K562 (cell line): ENCODE measurements around the gene ACBD6. TPM values are rescaled to one million over a fixed set of nuclear protein-coding genes. Genes with fewer than 3 reads are reported as not detected.

Experiments used
- ATAC-seq: fragments of 200-7000 bp; cut with Tn5 transposase; 3 replicates; pipeline ENCODE4 v1.9.1; 2020; ENCODE audit warnings: moderate library complexity
- BruUV-seq: library from RNA; stranded (reverse); fragments of 400-500 nt; replicated peaks from 2 replicates; lab custom pipeline; 2021; lab: Mats Ljungman, UMichigan
- CTCF ChIA-PET: fragments of 300-600 bp; formaldehyde crosslinking; extraction: SDS; loops from one replicate; lab custom pipeline; 2021; ENCODE audit warnings: low intra/inter-chr PET ratio; lab: Yijun Ruan, JAX
- POLR2A ChIA-PET: fragments of 300-600, 350-650 bp; sonication (Branson Sonifier 250); formaldehyde crosslinking; extraction: SDS; loops from one replicate; lab custom pipeline; 2021; ENCODE audit warnings: antibody characterized with exemption, inconsistent platforms; lab: Yijun Ruan, JAX
- DNase-seq, 4 experiments: peaks; one replicate each; pipeline versions ENCODE4 v3.0.0 to v3.0.0-alpha.2; 2011 to 2018; ENCODE audit warnings: low spot score in 3 of 4, mixed read lengths in 3 of 4; ENCODE audit errors: extremely low read depth in 1 of 4
- FAIRE-seq: peaks from 2 replicates; lab custom pipeline; 2011; peaks lifted over from hg19 to GRCh38; lab: Jason Lieb, UNC
- H2AFZ ChIP-seq: 2 replicates; pipeline ENCODE4 v1.6.0; 2011; ENCODE audit warnings: low read depth, low read length, control low read depth, inconsistent platforms
- H3K27ac ChIP-seq: fragments of 200-600 bp; 3 replicates; pipeline ENCODE4 v1.8.0; 2011; ENCODE audit warnings: low read depth, mild to moderate bottlenecking, control low read depth, inconsistent platforms, low read length, moderate library complexity, mixed read lengths; ENCODE audit errors: extremely low read depth
- H3K27me3 ChIP-seq, 2 experiments: fragments of 300-600 bp in 1 of 2; 2 replicates in 1 of 2; 3 replicates in 1 of 2; pipeline versions ENCODE4 v1.6.0 to v1.8.0; 2011; ENCODE audit warnings: inconsistent platforms in 2 of 2, low read length in 2 of 2, mild to moderate bottlenecking in 1 of 2, mixed read lengths in 1 of 2, moderate library complexity in 1 of 2; ENCODE audit not compliant: control insufficient read depth in 2 of 2, insufficient read depth in 2 of 2
- H3K36me3 ChIP-seq: fragments of 300-600 bp; 3 replicates; pipeline ENCODE4 v1.8.0; 2011; ENCODE audit warnings: mild to moderate bottlenecking, low read length, inconsistent platforms; ENCODE audit not compliant: control insufficient read depth, insufficient read depth
- H3K4me1 ChIP-seq, 2 experiments: fragments of 200-600 bp in 1 of 2; replicated peaks in 1 of 2; 2 replicates in 1 of 2; 3 replicates in 1 of 2; pipeline versions ENCODE4 v1.5.1 to v1.8.0; 2011; ENCODE audit warnings: inconsistent platforms in 2 of 2, low read length in 2 of 2, mild to moderate bottlenecking in 1 of 2, mixed read lengths in 1 of 2, moderate library complexity in 1 of 2; ENCODE audit not compliant: control insufficient read depth in 2 of 2, insufficient read depth in 2 of 2
- H3K4me2 ChIP-seq: 2 replicates; pipeline ENCODE4 v1.6.1; 2011; ENCODE audit warnings: low read length, control low read depth, inconsistent platforms, mixed read lengths; ENCODE audit not compliant: insufficient read depth
- H3K4me3 ChIP-seq: fragments of 200-600 bp; sonication (generic), shearing (Covaris generic); 2 replicates; pipeline ENCODE4 v1.5.1; 2016; ENCODE audit warnings: control low read depth, inconsistent platforms
- H3K79me2 ChIP-seq: fragments of 200-600 bp; 3 replicates; pipeline ENCODE4 v1.8.0; 2011; ENCODE audit warnings: low read length, inconsistent platforms; ENCODE audit not compliant: control insufficient read depth, insufficient read depth
- H3K9ac ChIP-seq, 2 experiments: 2 replicates each; pipeline versions ENCODE4 v1.6.0 to v1.6.1; 2011; ENCODE audit warnings: low read depth in 2 of 2, low read length in 2 of 2, control low read depth in 1 of 2, inconsistent platforms in 1 of 2, mild to moderate bottlenecking in 1 of 2, mixed read lengths in 1 of 2; ENCODE audit not compliant: insufficient read depth in 1 of 2
- H3K9me1 ChIP-seq: one replicate; pipeline ENCODE4 v1.6.0; 2011; ENCODE audit warnings: inconsistent platforms, mild to moderate bottlenecking, low read length, moderate library complexity; ENCODE audit not compliant: control insufficient read depth, insufficient read depth
- H3K9me3 ChIP-seq: replicated peaks from 2 replicates; pipeline ENCODE4 v1.5.1; 2011; ENCODE audit warnings: low read depth, low read length, inconsistent platforms; ENCODE audit not compliant: control insufficient read depth, insufficient read depth
- H4K20me1 ChIP-seq: replicated peaks from 2 replicates; pipeline ENCODE4 v1.6.1; 2011; ENCODE audit warnings: low read length, inconsistent platforms, mixed read lengths; ENCODE audit not compliant: control insufficient read depth, insufficient read depth
- BCL6 ChIP-seq: fragments of 250-450 bp; sonication (Bioruptor Pico); IDR thresholded peaks from 2 replicates; pipeline ENCODE4 v1.4.0; 2020
- CBFB ChIP-seq: sonication (generic); formaldehyde crosslinking; IDR thresholded peaks from 2 replicates; pipeline ENCODE4 v1.4.0; 2020; ENCODE audit warnings: mild to moderate bottlenecking, missing genetic modification reagents
- FOXA1 ChIP-seq: fragments of 450-650 bp; IDR thresholded peaks from 2 replicates; pipeline ENCODE4 v1.6.1; 2016; ENCODE audit warnings: mild to moderate bottlenecking, borderline replicate concordance
- TAF9B ChIP-seq: fragments of 450-650 bp; IDR thresholded peaks from 2 replicates; pipeline ENCODE4 v1.6.1; 2018; ENCODE audit warnings: mild to moderate bottlenecking; ENCODE audit not compliant: partially characterized antibody
- TAL1 ChIP-seq: fragments of 450-650 bp; IDR thresholded peaks from 2 replicates; pipeline ENCODE4 v1.6.1; 2016; ENCODE audit warnings: mild to moderate bottlenecking
- ZNF3 ChIP-seq: fragments of 250-450 bp; sonication (Bioruptor Pico); IDR thresholded peaks from 2 replicates; pipeline ENCODE4 v1.5.0; 2021; ENCODE audit warnings: mild to moderate bottlenecking, moderate library complexity
- WGBS: fragments of 100-300 bp; shearing (Covaris generic); methylation state at CpG from one replicate; pipeline ENCODE4 v1.1.6; 2016; ENCODE audit warnings: low coverage, mixed read lengths; ENCODE audit not compliant: insufficient coverage; ENCODE audit errors: missing lambda C conversion rate; 5-methylcytosine and 5-hydroxymethylcytosine counted together
- in situ Hi-C: fragments of 300-500 bp; cut with MboI; formaldehyde crosslinking; loops from 4 replicates; pipeline ENCODE4 v1.15.0; 2018; ENCODE audit warnings: inconsistent platforms, mixed read lengths
- intact Hi-C: fragments of 100-400 bp; cut with micrococcal nuclease; formaldehyde crosslinking; loops from 2 replicates; pipeline ENCODE4 v1.14.2; 2022
- polyA plus RNA-seq, 8 experiments: library from polyadenylated mRNA; depleted of rRNA in 4 of 8; stranded (reverse) in 5 of 8; unstranded in 3 of 8; fragments of >200 nt; fragmentation: Nextera tagmentation in 2 of 8; fragmentation: Illumina TruSeq in 1 of 8; extraction: Ambion mirVana in 2 of 8; extraction: Trizol in 1 of 8; gene quantifications; 2 replicates each; pipeline versions ENCODE4 v1.2.1 to v1.2.3, GENCODE V29; 2011 to 2014; ENCODE audit warnings: inconsistent platforms in 1 of 8, missing spikeins in 1 of 8
- total RNA-seq, 7 experiments: library from RNA; depleted of rRNA in 6 of 7; stranded (reverse); fragments of >200 nt in 6 of 7; fragmentation: Illumina TruSeq in 2 of 7; extraction: Trizol in 2 of 7; gene quantifications; 2 replicates each; pipeline versions ENCODE4 v1.2.1 to v1.2.3, GENCODE V29; 2011 to 2021; ENCODE audit warnings: low replicate concordance in 1 of 7
- TF ChIP-seq, protein P1 (sequence below): sonication (generic); formaldehyde crosslinking; IDR thresholded peaks from 2 replicates; pipeline ENCODE4 v1.4.0; 2020; ENCODE audit warnings: mild to moderate bottlenecking, missing genetic modification reagents

ACBD6 gene
- total and polyA plus RNA-seq, 9 of the 15 experiments (the other 6 are each of a cell fraction or from before 2014, with no cell fraction given), result 16.9 to 107 (median 77.7) TPM

DNA sequence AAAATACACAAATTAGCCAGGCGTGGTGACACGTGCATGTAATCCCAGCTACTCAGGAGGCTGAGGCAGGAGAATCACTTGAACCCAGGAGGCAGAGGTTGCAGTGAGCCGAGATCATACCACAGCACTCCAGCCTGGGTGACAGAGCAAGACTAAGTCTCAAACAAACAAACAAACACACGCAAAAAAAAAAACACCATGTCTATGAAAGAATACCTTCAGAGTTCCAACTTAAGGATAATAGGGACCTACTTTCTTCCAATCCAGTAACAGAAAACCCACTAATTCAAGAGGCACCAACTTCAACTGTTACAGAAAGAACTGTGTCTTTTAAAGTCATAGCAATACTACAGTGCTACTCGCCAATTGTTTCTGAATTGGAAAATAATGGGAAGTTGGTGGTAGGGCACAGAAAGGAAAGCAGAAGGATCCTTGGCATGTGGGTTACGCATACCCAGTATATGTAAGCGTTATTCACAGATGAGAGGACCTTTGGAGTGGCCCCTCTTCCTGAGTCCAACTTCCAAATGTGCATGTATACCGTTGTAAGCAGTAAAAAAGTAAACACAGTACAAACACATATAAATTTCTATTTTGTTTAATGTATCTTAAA, 87.0 kb downstream of the ACBD6 start:
- Histone ChIP-seq H3K9me3 (no peaks in the 10 kb centered on the region; the same call in 1 of the 2 replicates), H3K4me1 (no peaks in the 10 kb centered on the region), H3K4me3 (no peak overlapping the region), H3K27ac (no peak overlapping the region), H3K27me3 (no peaks in the 10 kb centered on the region), H3K9ac (no peak overlapping the region), H3K4me2 (no peak overlapping the region), H2AFZ (no peak overlapping the region), H3K36me3 (peaks cover 14% of the 10 kb centered on the region), H3K79me2 (peaks cover 10% of the 10 kb centered on the region), H3K9me1 (no peaks in the 10 kb centered on the region), H4K20me1 (no peaks in the 10 kb centered on the region)
- BruUV-seq, result no TSS peak
- ATAC-seq, result no peak
- POLR2A ChIA-PET, result no interaction called here
- CTCF ChIA-PET, result interaction anchor here (3.6 to 4.4 kb wide), 2 partner anchors 162 to 227 kb away, joined by 18 to 41 read pairs; no protein-coding TSS in a partner anchor
- intact Hi-C loops, result loop anchor here (5.0 kb wide), 1 partner anchor 48 kb away; no protein-coding TSS in a partner anchor
- WGBS, result 85% methylated on average over 8 of the region's 8 CpGs
- DNase-seq, result no peak
- no peak for FAIRE-seq
- in situ Hi-C loops, result loop anchor here (5.0 to 10.0 kb wide), 2 partner anchors 163 to 711 kb away; no protein-coding TSS in a partner anchor
- TF ChIP-seq TAF9B (no peak), TAL1 (no peak), BCL6 (CRISPR knock-in tag) (no peak), CBFB (CRISPR knock-in tag) (no peak), ZNF3 (no peak), FOXA1 (no peak)
- TF ChIP-seq, protein P1, sequence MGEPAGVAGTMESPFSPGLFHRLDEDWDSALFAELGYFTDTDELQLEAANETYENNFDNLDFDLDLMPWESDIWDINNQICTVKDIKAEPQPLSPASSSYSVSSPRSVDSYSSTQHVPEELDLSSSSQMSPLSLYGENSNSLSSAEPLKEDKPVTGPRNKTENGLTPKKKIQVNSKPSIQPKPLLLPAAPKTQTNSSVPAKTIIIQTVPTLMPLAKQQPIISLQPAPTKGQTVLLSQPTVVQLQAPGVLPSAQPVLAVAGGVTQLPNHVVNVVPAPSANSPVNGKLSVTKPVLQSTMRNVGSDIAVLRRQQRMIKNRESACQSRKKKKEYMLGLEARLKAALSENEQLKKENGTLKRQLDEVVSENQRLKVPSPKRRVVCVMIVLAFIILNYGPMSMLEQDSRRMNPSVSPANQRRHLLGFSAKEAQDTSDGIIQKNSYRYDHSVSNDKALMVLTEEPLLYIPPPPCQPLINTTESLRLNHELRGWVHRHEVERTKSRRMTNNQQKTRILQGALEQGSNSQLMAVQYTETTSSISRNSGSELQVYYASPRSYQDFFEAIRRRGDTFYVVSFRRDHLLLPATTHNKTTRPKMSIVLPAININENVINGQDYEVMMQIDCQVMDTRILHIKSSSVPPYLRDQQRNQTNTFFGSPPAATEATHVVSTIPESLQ (CRISPR knock-in tag), result no peak
